GM19043 (cell line): Measurements from ENCODE around the gene DNASE1L1.

Experiments
- ATAC-seq: cut with Tn5 transposase; IDR thresholded peaks from one replicate; pipeline ENCODE4 v1.9.1; 2021; ENCODE audit warnings: low read depth; ENCODE audit not compliant: unreplicated experiment

DNASE1L1 gene

GRCh38 chrX:154355094-154355775 is 53.8 kb downstream of the DNASE1L1 start:
- no peak for ATAC-seq

- ATAC-seq, result no peak
Observed at GRCh38 chrX:154354516-154354915, 54.5 kb downstream of the DNASE1L1 start.

DNA sequence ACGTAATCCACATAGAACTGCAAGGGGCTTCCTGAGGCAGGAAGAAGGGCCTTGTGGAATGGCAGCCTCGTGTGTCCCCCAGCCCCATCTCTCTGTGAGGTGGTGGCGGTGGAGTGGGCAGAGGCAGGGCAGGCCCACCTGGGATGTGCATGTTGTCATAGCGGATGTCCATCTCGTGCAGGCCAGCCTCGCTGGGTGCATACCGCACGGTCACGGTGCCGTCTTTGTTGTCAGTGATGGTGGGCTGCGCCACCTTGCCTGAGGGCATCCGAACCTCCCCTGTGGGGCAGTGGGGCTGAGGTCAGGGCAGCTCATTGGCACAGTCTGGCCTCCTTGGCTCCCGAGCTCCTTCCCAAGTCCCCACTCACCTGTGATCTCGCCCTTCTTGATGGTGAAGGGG is 55.0 kb downstream of the DNASE1L1 start:
- ATAC-seq, result no peak

DNA sequence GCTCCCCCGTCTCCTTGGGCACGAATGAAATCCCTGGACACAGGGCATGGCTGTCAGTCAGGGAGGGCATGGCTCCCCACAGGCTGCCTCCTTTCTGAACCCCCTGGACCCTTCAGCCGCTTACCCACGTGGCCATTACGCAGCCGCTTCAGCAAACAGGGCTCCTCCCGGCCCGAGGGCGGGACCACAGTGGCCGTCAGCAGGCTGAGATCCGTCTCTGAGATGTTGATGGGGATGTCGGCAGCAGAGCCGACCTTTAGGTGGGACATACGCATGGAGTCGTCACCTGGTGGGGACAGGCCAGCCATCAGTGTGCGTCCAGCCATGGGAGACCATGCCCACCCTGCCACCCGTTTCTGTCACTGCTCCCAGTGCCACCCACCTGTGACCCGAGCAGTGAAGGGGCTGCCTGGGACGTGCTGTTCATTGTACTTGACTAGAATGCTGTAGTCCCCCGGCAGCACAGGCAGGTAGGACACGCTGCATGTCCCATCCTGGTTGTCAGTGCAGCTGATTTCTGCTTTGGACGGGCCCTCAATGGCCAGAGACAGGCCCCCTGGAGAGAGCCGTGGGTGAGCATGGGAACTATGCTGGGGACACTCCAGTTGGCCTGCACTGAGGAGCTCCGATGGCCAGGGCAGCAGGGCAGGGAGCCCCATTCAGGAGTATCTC is 55.7 kb downstream of the DNASE1L1 start:
- no peak for ATAC-seq

DNA sequence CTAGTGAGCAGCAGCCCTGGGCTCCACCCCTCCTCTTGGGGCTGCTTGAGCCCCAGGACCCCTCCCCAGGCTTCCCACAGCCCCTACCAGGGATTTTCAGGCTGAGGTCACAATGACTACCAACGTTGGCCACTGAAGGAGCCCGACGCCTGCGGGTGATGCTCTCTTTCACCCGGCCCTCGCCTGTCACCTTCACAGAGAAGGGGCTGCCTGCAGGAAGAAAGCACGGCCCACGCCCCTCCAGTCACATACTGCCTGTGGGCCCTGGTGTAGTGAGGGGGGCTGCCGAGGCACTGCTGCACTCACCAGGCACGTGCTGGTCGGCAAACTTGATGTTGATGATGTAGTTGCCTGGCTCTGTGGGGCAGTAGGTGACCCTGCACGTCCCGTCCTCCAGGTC is 56.6 kb downstream of the DNASE1L1 start:
- ATAC-seq, result no peak

GRCh38 chrX:154352012-154352401 is 57.0 kb downstream of the DNASE1L1 start:
- ATAC-seq, result no peak
